Heart right ventricle (tissue), 16 donors: ENCODE data around the gene HTRA3. TPM values are rescaled to one million over a fixed set of nuclear protein-coding genes. Genes with fewer than 3 reads are reported as not detected.
A peak's percentile ranks its signal among the peaks of the same experiment; 100 is the strongest.

Source experiments
- ATAC-seq, 8 donors: fragments of 200-7000 bp; cut with Tn5 transposase; one replicate each; pipeline ENCODE4 v1.9.1; 2020; ENCODE audit warnings: mild to moderate bottlenecking in 8 of 8, moderate library complexity in 8 of 8, moderate number of reproducible peaks in 1 of 8
- DNase-seq, 2 donors: peaks; one replicate each; pipeline ENCODE4 v3.0.0-alpha.2; 2020
- H3K27ac ChIP-seq, 10 donors: fragments of 200-600 bp; sonication (generic) in 2 of 10; one replicate each; pipeline versions ENCODE4 v1.5.0 to v1.8.0; 2020 to 2022; ENCODE audit warnings: mild to moderate bottlenecking in 3 of 10
- H3K27me3 ChIP-seq, 7 donors: fragments of 200-600 bp; one replicate each; pipeline ENCODE4 v1.8.0; 2021 to 2022; ENCODE audit warnings: mild to moderate bottlenecking in 2 of 7
- H3K36me3 ChIP-seq, 9 donors: fragments of 200-600 bp; sonication (generic) in 1 of 9; one replicate each; pipeline versions ENCODE4 v1.5.0 to v1.8.0; 2020 to 2022; ENCODE audit warnings: mild to moderate bottlenecking in 2 of 9
- H3K4me1 ChIP-seq, 9 donors: fragments of 200-600 bp; sonication (generic) in 1 of 9; one replicate each; pipeline versions ENCODE4 v1.5.0 to v1.8.0; 2020 to 2022; ENCODE audit warnings: mild to moderate bottlenecking in 4 of 9
- H3K4me3 ChIP-seq, 10 donors: fragments of 200-600 bp; sonication (generic) in 2 of 10; one replicate each; pipeline versions ENCODE4 v1.5.0 to v1.8.0; 2020 to 2022; ENCODE audit warnings: mild to moderate bottlenecking in 7 of 10, moderate library complexity in 2 of 10
- H3K9me3 ChIP-seq, 11 donors: fragments of 200-600 bp in 10 of 11; sonication (generic) in 2 of 11; one replicate each; pipeline versions ENCODE4 v1.5.0 to v1.8.0; 2013 to 2022; ENCODE audit warnings: mild to moderate bottlenecking in 2 of 11, control low read depth in 1 of 11, moderate library complexity in 1 of 11
- CTCF ChIP-seq, 9 donors: fragments of 200-600 bp; sonication (generic) in 2 of 9; IDR thresholded peaks; one replicate each; pipeline versions ENCODE4 v1.5.0 to v1.8.0; 2021 to 2022; ENCODE audit warnings: antibody characterized with exemption in 9 of 9, mild to moderate bottlenecking in 5 of 9, moderate library complexity in 1 of 9
- whole genome bisulfite sequencing, 2 donors: extraction: QIAGEN DNeasy Blood & Tissue Kit; methylation state at CpG; one replicate each; pipeline ENCODE4 v1.1.7; 2013; ENCODE audit warnings: inconsistent platforms in 1 of 2; 5-methylcytosine and 5-hydroxymethylcytosine counted together
- intact Hi-C, 10 donors: fragments of 100-400 bp; cut with DNase I; formaldehyde crosslinking; loops; one replicate each; pipeline versions ENCODE4 v1.11.1 to v1.14.2; 2022
- polyA plus RNA-seq, 2 donors: library from polyadenylated mRNA; stranded (reverse); fragments of 200-250 nt; gene quantifications; one replicate each; pipeline ENCODE4 v1.2.3, GENCODE V29; 2013
- total RNA-seq, 10 donors: library from RNA; stranded (reverse); fragmentation: NEBNext Ultra II Directional in 3 of 10; extraction: Animal tissue kit (Norgen Biotek cat#: 25700) in 3 of 10; gene quantifications; one replicate each; pipeline versions ENCODE4 v1.2.1 to v1.2.4, GENCODE V29; 2021 to 2023
- donor health status: Arrhythmogenic right ventricular cardiomyopathy.
- donor health status: ischemic (EF 13 %, LVEDD 7.1; RV severe dilation, severe dysfunction).
- donor health status: healthy with polysubstance abuse.
- donor health status: DM: no; HTN: yes; CAD: no.
- donor health status: DM: no; HTN: no; CAD: no.
- donor health status: ischemic (EF 25% LVEDD 6.9; RV normal size, moderate dysfunction).
- donor health status: ischemic (EF 25% LVEDD 5.7; RV mildly dilated, moderate dysfunction).
- donor health status: healthy.
- donor health status: DM: yes; HTN: yes; CAD: no.
- donor health status: Ischemic cardiomyopathy.
- donor health status: ischemic (EF 35%, LVEDD 5.7; RV mildly dilated, moderate dysfunction).
- donor health status: nonischemic (EF 11% LVEDD 7.7; RV severe dilation, severe dysfunction).
- donor health status: DM: yes; HTN: yes; CAD: no.
- donor health status: PGD.
- donor health status: ischemic (EF 29% LVEDD 5.4; RV normal size, mild dysfunction).
- donor health status: nonischemic (EF 23%, LVEDD 6.1; RV moderate dilation, normal function).

The HTRA3 gene
- total and polyA plus RNA-seq, 12 donors = 20.2 to 82.5 (median 54.2) TPM

GRCh38 chr4:8264106-8264505 is 5.4 kb upstream of the HTRA3 start:
- DNase-seq = no peak
- H3K27me3 ChIP-seq = no peaks in the 10 kb centered on the region
- intact Hi-C loops = no loop called here
- TF ChIP-seq CTCF (IDR thresholded peaks at IDR 0.05) = no peak
- no peaks in the 10 kb centered on the region for H3K9me3 ChIP-seq
- no peak overlapping the region for H3K27ac ChIP-seq
- H3K4me1 ChIP-seq = peaks cover 12 to 37% (median 18%) of the 10 kb centered on the region in 9 donors
- WGBS, 2 donors = 86 to 87% methylated on average over 14 of the region's 14 CpGs
- no peaks in the 10 kb centered on the region for H3K36me3 ChIP-seq
- no peak overlapping the region for H3K4me3 ChIP-seq
- ATAC-seq = no peak

DNA sequence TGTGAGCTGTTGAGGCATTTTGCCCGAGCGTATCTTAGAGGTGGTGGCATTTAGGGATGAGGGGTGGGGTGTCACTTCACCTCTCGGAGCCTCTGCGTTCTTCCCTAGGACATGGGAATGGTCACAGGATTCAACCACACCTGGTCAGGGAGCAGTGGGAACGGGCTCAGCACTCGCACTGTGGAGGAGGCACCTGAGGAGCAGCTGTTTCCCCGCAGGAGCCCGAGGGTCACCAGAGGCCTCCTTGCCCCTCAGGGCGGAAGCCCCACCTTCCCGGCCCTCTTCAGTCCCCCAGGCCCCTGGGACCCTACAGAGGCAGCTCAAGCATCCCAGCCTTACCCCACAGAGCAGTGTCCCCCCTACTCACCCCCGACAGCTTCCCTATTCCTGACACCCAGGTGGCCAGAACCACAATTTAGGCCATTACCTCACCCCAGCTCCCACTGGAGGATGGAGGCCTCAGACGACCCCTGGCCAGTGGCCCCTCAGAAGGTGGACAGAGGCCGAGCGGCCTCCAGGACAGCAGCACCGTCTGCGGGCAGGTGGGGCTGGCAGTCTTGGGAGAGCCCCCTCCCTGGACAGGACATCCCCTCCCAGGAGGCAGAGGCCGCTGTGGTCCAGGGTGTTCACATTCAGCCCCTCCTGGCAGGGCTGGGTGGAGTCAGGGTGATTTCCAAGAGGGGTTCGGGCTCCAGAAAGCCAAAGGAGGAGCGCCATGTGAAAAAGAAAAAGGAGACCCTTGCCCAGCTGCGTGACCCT is 4.2 kb upstream of the HTRA3 start:
- H3K9me3 ChIP-seq = no peaks in the 10 kb centered on the region
- ATAC-seq (no peak), DNase-seq (peak in 1 of 2 donors; percentile 5)
- H3K27ac ChIP-seq = no peak overlapping the region
- intact Hi-C loops = loop anchor here in 1 of 10 donors (5.0 kb wide), 1 partner anchor 137 kb away; no protein-coding TSS in a partner anchor
- H3K4me3 ChIP-seq = no peak overlapping the region
- H3K27me3 ChIP-seq = peaks cover 0 to 9% (median 0%) of the 10 kb centered on the region in 7 donors
- H3K4me1 ChIP-seq = peaks cover 15 to 43% (median 25%) of the 10 kb centered on the region in 9 donors
- WGBS, 2 donors = 87 to 89% methylated on average over 20 of the region's 20 CpGs
- no peaks in the 10 kb centered on the region for H3K36me3 ChIP-seq
- TF ChIP-seq CTCF (IDR thresholded peaks at IDR 0.05) = no peak

DNA sequence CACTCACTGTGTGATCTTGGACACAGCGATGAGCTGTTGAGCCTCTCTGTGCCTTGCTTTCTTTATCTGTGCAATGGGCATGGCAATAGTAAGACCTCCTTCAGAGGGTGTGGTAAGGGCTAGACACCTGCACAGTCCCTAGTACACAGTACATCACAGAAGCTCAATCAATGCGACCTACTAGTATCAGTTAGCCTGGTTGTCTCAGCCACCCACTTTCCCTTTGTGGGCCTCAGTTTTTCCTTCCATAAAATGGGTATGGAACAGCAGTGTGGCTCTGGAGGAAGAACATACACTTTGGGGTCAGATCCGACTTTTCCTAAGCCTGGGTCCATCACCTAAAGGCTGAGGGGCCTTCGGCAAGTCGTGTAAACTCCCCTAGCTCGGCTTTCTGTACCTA is 3.5 kb upstream of the HTRA3 start:
- intact Hi-C loops = loop anchor here in 2 of 10 donors (2.0 to 5.0 kb wide), 2 partner anchors 136 to 137 kb away; no protein-coding TSS in a partner anchor
- H3K9me3 ChIP-seq = no peaks in the 10 kb centered on the region
- H3K4me1 ChIP-seq = peaks cover 15 to 42% (median 28%) of the 10 kb centered on the region in 9 donors
- no peak overlapping the region for H3K27ac ChIP-seq
- H3K27me3 ChIP-seq = peaks cover 0 to 17% (median 0%) of the 10 kb centered on the region in 7 donors
- DNase-seq (no peak), ATAC-seq (no peak)
- no peaks in the 10 kb centered on the region for H3K36me3 ChIP-seq
- whole genome bisulfite sequencing, 2 donors = 96 to 98% methylated on average over 6 of the region's 6 CpGs
- TF ChIP-seq CTCF (IDR thresholded peaks at IDR 0.05) = no peak
- no peak overlapping the region for H3K4me3 ChIP-seq

- ATAC-seq (peak in 2 of 8 donors; percentile 3 to 20), DNase-seq (no peak)
- 75 to 77% methylated on average over 8 of the region's 8 CpGs for WGBS, 2 donors
- H3K9me3 ChIP-seq = no peaks in the 10 kb centered on the region
- H3K27ac ChIP-seq = peak overlapping the region in 6 of 10 donors; percentile 4 to 50 (median 36)
- H3K27me3 ChIP-seq = peaks cover 0 to 17% (median 0%) of the 10 kb centered on the region in 7 donors
- H3K4me3 ChIP-seq = no peak overlapping the region
- H3K4me1 ChIP-seq = peaks cover 15 to 44% (median 28%) of the 10 kb centered on the region in 9 donors
- no peak for TF ChIP-seq CTCF (IDR thresholded peaks at IDR 0.05)
- H3K36me3 ChIP-seq = no peaks in the 10 kb centered on the region
- intact Hi-C loops = loop anchor here in 2 of 10 donors (2.0 to 5.0 kb wide), 2 partner anchors 136 kb away; no protein-coding TSS in a partner anchor
These were observed 3.0 kb upstream of the HTRA3 start for GRCh38 chr4:8266508-8266907.
